Mucosa of gallbladder (tissue), 1 donor: ENCODE results near the gene CNMD. TPM values are rescaled to one million over a fixed set of nuclear protein-coding genes. Genes with fewer than 3 reads are reported as not detected.

ENCODE experiments used
- DNase-seq: peaks from one replicate; pipeline ENCODE4 v3.0.0-alpha.2; 2020; ENCODE audit warnings: low spot score
- total RNA-seq: library from RNA; stranded (reverse); gene quantifications from one replicate; pipeline ENCODE4 v1.2.1, GENCODE V29; 2021
- donor health status: DM: no; HTN: no; CAD: no.

Gene CNMD
- 0.26 TPM for total RNA-seq

- DNase-seq, result no peak
These were observed at the start of gene CNMD for GRCh38 chr13:52739468-52740071. TSS of gene CNMD (minus strand) at chr13:52739820. CDS start at chr13:52739701, 119 bp downstream.

- DNase-seq, result no peak
These were observed 48.4 kb upstream of the CNMD start for GRCh38 chr13:52788011-52788410.

- no peak for DNase-seq
These were observed 47.6 kb upstream of the CNMD start for GRCh38 chr13:52787235-52787634.

GRCh38 chr13:52786766-52787165 lies 47.1 kb upstream of the CNMD start:
- no peak for DNase-seq

GRCh38 chr13:52785739-52786138 lies 46.1 kb upstream of the CNMD start:
- DNase-seq, result no peak

- DNase-seq, result no peak
These were observed 45.1 kb upstream of the CNMD start for GRCh38 chr13:52784591-52785340.

GRCh38 chr13:52783943-52784342 lies 44.3 kb upstream of the CNMD start:
- DNase-seq, result no peak

GRCh38 chr13:52782471-52783448 lies 43.1 kb upstream of the CNMD start:
- no peak for DNase-seq

- no peak for DNase-seq
These were observed 41.0 kb upstream of the CNMD start for GRCh38 chr13:52780611-52781010.

- no peak for DNase-seq
These were observed 40.5 kb upstream of the CNMD start for GRCh38 chr13:52780092-52780491.

- no peak for DNase-seq
These were observed 39.5 kb upstream of the CNMD start for GRCh38 chr13:52779103-52779502.

- DNase-seq, result no peak
These were observed 37.1 kb upstream of the CNMD start for GRCh38 chr13:52776726-52777125.

GRCh38 chr13:52775511-52775910 lies 35.9 kb upstream of the CNMD start:
- DNase-seq, result no peak

GRCh38 chr13:52767949-52768516 lies 28.4 kb upstream of the CNMD start:
- no peak for DNase-seq

GRCh38 chr13:52765611-52766390 lies 26.2 kb upstream of the CNMD start:
- no peak for DNase-seq

GRCh38 chr13:52760077-52760476 lies 20.5 kb upstream of the CNMD start:
- DNase-seq, result no peak

GRCh38 chr13:52758114-52758513 lies 18.5 kb upstream of the CNMD start:
- no peak for DNase-seq

- DNase-seq, result no peak
These were observed 11.6 kb upstream of the CNMD start for GRCh38 chr13:52751196-52751595.

GRCh38 chr13:52750713-52751112 lies 11.1 kb upstream of the CNMD start:
- DNase-seq, result no peak

GRCh38 chr13:52749419-52749818 lies 9.8 kb upstream of the CNMD start:
- no peak for DNase-seq

- no peak for DNase-seq
These were observed 6.5 kb upstream of the CNMD start for GRCh38 chr13:52746141-52746540.
